Liver (tissue), 3 donors: Measurements from ENCODE around the gene CORO2A.

Source experiments
- TAF1 ChIP-seq: conservative IDR thresholded peaks from 2 replicates; pipeline ENCODE4 v1.6.1; 2016; ENCODE audit warnings: antibody characterized with exemption, mild to moderate bottlenecking
- TF ChIP-seq, protein P1 (sequence below): IDR thresholded peaks from 2 replicates; pipeline ENCODE4 v1.6.1; 2016; ENCODE audit warnings: antibody characterized with exemption, mild to moderate bottlenecking
- TF ChIP-seq, protein P2 (sequence below): fragments of 150-350 bp; IDR thresholded peaks from 2 replicates; pipeline ENCODE4 v1.5.1; 2017; ENCODE audit warnings: improper control_type of control experiment, low read depth, low read length; ENCODE audit not compliant: missing input control
- donor health status: healthy.
- donor health status: healthy.

GRCh38 chr9:98080780-98081179 is 111.7 kb downstream of the CORO2A start:
- TF ChIP-seq, protein P1, sequence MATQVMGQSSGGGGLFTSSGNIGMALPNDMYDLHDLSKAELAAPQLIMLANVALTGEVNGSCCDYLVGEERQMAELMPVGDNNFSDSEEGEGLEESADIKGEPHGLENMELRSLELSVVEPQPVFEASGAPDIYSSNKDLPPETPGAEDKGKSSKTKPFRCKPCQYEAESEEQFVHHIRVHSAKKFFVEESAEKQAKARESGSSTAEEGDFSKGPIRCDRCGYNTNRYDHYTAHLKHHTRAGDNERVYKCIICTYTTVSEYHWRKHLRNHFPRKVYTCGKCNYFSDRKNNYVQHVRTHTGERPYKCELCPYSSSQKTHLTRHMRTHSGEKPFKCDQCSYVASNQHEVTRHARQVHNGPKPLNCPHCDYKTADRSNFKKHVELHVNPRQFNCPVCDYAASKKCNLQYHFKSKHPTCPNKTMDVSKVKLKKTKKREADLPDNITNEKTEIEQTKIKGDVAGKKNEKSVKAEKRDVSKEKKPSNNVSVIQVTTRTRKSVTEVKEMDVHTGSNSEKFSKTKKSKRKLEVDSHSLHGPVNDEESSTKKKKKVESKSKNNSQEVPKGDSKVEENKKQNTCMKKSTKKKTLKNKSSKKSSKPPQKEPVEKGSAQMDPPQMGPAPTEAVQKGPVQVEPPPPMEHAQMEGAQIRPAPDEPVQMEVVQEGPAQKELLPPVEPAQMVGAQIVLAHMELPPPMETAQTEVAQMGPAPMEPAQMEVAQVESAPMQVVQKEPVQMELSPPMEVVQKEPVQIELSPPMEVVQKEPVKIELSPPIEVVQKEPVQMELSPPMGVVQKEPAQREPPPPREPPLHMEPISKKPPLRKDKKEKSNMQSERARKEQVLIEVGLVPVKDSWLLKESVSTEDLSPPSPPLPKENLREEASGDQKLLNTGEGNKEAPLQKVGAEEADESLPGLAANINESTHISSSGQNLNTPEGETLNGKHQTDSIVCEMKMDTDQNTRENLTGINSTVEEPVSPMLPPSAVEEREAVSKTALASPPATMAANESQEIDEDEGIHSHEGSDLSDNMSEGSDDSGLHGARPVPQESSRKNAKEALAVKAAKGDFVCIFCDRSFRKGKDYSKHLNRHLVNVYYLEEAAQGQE, result no peak
- TF ChIP-seq, protein P2, sequence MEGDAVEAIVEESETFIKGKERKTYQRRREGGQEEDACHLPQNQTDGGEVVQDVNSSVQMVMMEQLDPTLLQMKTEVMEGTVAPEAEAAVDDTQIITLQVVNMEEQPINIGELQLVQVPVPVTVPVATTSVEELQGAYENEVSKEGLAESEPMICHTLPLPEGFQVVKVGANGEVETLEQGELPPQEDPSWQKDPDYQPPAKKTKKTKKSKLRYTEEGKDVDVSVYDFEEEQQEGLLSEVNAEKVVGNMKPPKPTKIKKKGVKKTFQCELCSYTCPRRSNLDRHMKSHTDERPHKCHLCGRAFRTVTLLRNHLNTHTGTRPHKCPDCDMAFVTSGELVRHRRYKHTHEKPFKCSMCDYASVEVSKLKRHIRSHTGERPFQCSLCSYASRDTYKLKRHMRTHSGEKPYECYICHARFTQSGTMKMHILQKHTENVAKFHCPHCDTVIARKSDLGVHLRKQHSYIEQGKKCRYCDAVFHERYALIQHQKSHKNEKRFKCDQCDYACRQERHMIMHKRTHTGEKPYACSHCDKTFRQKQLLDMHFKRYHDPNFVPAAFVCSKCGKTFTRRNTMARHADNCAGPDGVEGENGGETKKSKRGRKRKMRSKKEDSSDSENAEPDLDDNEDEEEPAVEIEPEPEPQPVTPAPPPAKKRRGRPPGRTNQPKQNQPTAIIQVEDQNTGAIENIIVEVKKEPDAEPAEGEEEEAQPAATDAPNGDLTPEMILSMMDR, result no peak
- no peak for TF ChIP-seq TAF1
